ENCODE measurements around the gene AKT1.

The AKT1 gene

DNA sequence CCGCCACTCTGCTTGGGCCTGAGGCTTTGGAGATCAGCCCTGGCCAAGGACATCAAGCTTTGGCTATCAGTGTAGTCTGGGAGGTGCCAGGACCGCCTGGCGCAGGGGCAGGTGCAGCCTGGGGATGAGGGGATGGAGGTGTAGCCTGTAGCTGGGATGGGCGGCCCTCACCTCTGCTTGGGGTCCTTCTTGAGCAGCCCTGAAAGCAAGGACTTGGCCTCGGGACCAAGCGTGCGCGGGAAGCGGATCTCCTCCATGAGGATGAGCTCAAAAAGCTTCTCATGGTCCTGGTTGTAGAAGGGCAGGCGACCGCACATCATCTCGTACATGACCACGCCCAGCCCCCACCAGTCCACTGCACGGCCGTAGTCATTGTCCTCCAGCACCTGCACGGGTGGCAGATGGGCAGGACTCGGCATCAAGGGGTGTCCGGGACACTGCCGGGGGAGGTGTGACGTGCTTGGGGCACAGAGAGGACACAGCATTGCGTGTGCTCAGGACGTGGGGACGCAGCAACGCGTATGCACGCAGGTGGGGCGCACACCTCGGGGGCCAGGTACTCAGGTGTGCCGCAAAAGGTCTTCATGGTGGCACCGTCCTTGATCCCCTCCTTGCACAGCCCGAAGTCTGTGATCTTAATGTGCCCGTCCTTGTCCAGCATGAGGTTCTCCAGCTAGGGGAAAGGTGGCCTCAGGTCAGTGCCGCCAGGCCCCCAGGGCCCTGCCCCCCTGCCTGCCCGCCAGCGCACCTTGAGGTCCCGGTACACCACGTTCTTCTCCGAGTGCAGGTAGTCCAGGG lies 22.6 kb downstream of the AKT1 start:
- no peak for DNase-seq (ENCODE audit: low spot score)

DNA sequence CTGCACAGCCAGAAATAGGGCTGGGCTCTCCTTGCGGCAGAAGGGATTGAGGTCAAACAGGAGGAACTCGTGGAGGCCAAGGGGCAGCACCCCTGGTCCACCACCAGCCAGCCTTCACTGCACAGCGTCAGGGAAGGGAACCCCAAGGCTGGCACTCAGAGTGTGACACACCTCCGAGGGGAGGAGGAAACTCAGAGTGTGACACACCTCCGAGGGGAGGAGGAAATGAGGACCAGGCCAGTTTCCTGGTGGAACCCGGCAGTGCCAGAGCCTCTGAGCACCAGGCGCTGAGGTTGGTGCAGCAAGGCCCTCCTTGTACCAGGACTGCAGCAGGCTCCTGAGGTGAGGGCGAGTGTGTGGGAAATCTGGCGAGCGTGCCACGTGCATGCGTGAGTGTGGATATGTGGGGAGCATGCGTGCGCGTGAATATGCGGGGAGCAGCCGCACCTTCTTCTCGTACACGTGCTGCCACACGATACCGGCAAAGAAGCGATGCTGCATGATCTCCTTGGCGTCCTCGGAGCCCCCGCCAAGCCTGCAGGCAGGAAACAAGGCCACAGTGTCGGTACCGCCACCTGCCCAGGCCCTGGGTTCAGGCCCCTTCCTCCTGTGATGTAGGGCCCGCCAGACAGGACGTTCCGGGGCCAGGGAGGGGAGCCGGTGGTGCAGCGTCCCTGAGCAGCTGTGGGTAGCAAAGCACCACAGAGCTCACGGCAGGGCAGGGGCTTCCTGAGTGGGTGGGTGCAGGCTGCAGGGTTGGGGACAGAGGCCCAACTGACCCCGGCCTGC lies 23.4 kb downstream of the AKT1 start:
- DNase-seq (ENCODE audit: low spot score), result no peak

DNA sequence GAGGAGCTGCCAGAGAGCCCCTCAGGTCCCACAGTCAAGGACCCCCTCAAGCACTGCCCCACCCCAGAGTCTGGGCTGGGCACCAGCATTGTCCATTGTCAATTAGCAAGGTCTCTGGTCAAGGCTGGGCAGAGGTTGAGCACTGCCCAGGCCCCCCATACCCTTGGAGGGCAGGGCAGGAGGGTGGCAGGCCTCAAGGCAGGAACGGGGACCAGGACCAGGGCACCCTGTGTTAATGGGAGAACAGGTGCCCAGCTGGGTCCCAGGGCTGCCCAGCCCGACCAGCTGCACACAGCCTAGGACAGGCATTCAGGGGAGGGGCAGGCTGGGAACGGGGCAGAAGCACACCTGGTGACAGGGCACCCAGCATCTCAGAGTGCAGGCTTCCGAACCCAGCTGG lies 24.2 kb downstream of the AKT1 start:
- DNase-seq (ENCODE audit: low spot score), result no peak

GRCh38 chr14:104770851-104771272 lies 24.7 kb downstream of the AKT1 start:
- no peak for DNase-seq (ENCODE audit: low spot score)

GRCh38 chr14:104770072-104770579 lies 25.4 kb downstream of the AKT1 start:
- DNase-seq (ENCODE audit: low spot score), result no peak

DNA sequence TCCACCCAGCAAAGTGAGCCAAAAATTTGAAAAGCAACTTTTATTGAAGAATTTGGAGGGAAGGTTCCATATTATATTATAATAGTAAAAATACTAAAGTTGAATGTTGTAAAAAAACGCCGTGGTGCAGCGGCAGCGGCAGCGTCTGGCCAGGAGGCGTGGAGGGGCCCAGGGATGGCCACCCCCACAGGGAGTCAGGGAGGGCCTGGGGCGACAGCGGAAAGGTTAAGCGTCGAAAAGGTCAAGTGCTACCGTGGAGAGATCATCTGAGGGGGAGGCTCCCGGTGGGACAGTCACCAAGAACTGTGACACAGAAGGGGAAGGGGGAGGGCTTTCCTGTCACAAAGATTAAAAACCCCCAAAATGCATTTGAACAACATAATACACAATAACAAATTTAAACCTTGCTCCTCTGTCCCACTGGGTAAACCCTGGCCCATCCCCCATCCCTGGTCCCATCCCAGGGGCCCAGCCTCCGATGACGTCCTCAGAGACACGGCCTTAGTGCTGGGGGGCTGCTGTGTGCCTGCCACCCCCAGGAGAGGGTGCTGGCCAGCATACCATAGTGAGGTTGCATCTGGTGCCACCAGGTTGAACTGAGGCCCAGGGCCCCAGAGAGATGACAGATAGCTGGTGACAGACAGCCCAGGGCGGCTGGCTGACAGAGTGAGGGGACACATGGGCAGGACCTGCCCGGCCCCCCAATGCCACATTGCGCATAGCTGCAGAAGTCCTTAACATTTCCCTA lies 26.1 kb downstream of the AKT1 start:
- DNase-seq (ENCODE audit: low spot score), result no peak

- DNase-seq (ENCODE audit: low spot score), result peak; percentile 84
Observed at GRCh38 chr14:104768437-104769323, 26.9 kb downstream of the AKT1 start.

- no peak for DNase-seq (ENCODE audit: low spot score)
Observed at GRCh38 chr14:104767634-104767918, 28.0 kb downstream of the AKT1 start.

GRCh38 chr14:104766863-104767633 lies 28.5 kb downstream of the AKT1 start:
- no peak for DNase-seq (ENCODE audit: low spot score)

DNA sequence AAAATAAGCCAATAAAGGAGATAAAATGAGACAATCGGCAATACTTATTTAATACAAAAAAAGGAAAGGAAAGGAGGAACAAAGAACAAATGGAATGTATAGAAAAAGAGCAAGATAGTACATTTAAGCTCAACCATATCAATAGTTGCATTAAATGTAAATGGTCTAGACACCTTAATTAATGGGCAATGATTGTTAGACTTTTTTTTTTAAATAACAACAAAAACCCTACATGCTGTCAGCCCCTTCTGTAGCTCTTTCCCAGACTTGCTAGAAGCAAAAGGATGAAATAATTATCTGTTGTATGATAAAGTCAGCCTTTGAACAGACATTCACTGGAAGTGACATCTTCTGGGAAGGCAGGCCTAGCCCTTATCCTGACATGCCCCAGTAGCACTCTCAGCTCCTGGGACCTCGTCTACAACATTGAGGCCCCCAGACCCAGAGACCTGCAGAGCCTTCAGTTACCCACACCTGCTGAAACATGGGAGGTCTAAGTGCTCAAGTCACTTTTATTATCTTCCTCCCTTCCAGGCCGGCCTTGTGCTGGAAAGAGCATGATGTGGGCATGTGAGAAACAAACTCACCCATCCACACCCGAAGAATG lies 29.2 kb downstream of the AKT1 start:
- no peak for DNase-seq (ENCODE audit: low spot score)

- no peak for DNase-seq (ENCODE audit: low spot score)
Observed at GRCh38 chr14:104765517-104765916, 30.0 kb downstream of the AKT1 start.

- DNase-seq (ENCODE audit: low spot score), result no peak
Observed at GRCh38 chr14:104758981-104759969, 36.3 kb downstream of the AKT1 start.

- no peak for DNase-seq (ENCODE audit: low spot score)
Observed at GRCh38 chr14:104757681-104758392, 37.7 kb downstream of the AKT1 start.

GRCh38 chr14:104757238-104757585 lies 38.3 kb downstream of the AKT1 start:
- DNase-seq (ENCODE audit: low spot score), result no peak

DNA sequence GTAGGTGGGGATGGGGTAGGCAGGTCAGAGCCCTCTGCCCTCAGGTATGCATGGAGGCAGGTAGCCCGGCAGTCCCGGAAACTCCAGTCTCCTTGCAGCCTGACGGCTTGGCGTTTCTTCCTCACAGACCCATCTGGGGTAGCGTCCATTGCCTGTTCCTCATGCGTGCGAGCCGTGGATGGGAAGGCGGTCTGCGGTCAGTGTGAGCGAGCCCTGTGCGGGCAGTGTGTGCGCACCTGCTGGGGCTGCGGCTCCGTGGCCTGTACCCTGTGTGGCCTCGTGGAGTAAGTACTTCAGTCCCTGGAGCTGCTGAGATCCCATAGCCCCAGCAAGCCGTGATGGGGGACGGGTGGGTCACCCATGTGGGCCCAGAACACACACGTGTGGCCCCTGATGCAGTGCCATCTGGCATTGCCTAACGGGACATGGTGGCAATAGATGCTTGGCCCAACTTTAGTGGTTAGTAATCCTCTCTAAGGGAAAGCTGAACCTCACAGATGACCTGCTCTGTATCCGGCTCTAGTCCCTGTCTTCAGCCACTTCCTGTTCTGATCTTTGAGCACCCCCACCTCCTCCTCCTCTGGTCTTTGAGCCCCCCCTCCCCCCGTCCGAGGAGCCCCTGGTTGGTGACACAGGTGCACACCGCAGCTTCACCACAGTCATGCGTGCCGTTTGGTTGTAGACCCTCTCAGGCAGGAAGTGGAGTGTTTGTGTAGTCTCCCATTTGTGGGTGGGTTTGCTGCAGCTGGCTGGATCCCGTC lies 38.9 kb downstream of the AKT1 start:
- DNase-seq (ENCODE audit: low spot score), result no peak

DNA sequence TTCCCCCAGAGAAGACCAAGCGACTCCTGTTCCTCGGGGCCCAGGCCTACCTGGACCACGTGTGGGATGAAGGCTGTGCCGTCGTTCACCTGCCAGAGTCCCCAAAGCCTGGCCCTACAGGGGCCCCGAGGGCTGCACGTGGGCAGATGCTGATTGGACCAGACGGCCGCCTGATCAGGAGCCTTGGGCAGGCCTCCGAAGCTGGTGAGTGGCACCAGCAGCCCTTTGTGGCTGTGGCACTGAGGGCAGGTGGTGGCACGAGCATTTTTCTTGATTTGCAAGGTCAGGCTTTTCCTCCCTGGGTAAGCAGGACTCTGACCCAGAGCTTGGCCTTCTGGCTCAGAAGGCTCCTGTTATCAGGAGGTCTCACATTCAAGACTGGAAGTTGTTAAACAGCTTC lies 39.9 kb downstream of the AKT1 start:
- DNase-seq (ENCODE audit: low spot score), result no peak

DNA sequence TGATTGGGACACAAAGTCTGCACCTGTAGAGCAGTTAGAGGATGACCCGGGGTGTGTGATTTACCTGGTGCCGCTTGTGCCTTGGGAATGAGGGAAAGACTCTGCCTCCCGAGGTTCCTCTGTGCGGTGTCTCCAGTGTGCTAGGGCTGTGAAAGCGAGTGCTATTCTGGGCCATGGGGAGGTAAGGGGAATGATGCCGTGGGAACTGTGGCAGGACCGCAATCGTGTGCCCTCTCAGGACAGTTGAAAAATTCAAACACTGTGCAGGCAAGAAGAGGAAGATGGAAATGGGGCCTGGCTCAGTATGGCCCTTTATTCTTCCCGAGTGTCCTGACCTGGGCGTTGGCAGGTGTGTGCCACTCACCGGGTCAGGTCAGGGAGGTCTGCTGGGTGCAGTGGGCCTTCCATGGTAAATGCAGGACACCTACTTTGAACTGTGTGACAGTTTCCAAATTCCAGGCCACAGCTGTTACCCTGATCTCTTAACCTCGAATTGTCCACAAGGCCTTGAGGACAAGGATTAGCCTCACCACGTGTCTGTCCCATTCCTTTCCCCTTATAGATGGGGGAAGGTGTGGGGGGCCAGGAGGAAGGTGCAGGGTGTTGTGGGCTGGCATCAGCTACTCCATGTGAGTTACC lies 41.2 kb downstream of the AKT1 start:
- DNase-seq (ENCODE audit: low spot score), result no peak
